ENCODE measurements around the gene FNBP1L.
"Not testable (repeated sequence)": the region's sequence is repeated elsewhere in the genome, so short reads cannot be mapped to it uniquely, and the experiment has no call there.

FNBP1L gene

DNA sequence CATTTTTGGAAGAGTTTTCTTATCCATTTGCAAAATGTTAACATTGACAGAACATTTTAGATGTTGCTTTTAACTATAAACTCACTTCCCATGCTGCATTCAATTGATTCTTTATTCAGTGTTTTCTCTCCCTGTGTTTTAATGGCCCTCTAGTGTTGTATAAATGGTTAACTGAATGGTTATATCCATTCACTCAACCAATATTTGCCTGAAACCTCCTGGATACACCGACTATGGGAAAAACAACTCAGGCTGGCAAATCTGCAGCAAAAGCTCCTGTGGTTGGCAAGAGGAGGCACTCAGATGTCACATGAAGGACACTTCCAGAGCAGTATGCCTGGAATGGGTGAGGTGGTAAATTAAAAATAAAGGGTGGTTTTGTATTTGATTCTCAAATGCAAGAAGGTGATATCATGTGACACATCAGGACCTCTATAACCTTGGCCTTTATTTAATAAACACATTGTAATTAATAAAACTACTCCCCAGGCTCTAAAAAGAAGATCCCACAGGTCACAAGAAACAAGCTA is 126.1 kb downstream of the FNBP1L start:
- no peak for DNase-seq (ENCODE audit: low spot score)

DNA sequence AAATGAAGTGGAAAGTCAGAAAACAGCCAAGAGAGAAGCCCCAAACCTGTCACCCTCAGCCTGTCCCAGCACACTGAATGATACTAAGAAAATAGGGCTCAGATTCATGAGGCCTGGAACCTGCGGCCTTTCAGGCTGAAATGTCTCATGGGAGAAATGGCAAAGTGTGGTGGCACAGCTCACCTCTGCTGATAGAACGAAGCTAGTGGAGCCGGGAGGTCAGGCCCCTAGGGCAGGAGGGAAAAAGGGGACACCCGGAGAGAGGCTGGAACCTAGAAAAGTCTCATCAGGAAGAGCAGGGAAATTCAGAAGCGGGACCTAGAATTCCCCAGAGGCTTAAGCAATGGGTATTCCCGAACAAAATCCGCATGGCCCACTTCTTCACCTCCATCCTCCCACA is 126.6 kb downstream of the FNBP1L start:
- no peak for DNase-seq (ENCODE audit: low spot score)

DNA sequence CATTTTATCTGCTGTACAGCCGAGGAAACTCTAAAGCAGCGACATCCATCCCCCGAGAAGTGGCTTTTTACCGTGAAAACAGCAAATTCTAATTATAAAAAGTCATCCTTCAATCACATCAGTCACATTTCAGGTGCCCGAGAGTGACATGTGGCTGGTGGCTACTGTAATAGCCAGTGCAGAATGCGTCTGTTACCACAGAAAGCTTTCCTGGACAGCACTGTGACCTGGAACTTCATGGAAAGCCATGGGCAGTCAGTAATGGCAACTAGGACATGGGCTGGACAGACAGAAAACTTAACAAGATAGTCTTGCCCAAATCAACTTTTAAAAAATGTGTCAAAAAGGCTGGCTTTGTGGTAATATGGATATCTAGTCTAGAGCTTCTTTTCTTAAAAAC is 127.1 kb downstream of the FNBP1L start:
- no peak for DNase-seq (ENCODE audit: low spot score)

DNA sequence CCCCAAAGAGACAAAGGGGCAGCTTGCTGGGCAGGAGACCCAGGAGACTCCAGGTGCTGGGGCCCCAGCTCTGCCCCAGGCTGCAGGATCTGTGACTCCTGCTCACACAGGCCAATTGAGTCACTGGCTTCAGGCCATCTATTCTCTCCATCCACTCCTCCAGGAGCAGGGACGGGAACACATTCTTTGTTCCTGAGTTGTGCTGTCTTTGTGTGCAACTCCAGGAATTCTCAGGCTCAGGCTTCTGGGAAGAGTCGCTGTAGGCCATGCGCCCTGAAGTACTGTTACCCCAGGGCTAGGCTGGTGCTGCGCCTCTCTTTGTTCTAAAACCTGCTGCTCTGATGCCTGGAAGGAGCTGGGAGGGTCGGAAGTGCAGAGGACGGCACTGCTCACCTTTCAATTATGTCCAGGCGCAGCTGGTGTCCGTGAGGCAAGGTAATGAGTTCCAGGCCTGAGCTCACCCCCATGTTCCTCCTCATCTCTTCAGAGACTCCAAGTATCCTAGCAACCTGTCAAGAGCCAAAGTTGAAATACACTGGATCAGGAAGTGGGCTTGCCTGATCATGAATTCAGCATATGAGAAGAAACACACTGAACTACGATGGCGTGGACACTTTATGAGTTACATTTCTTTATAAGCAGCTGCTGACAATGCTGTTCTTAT is 127.8 kb downstream of the FNBP1L start:
- DNase-seq (ENCODE audit: low spot score): no peak

DNA sequence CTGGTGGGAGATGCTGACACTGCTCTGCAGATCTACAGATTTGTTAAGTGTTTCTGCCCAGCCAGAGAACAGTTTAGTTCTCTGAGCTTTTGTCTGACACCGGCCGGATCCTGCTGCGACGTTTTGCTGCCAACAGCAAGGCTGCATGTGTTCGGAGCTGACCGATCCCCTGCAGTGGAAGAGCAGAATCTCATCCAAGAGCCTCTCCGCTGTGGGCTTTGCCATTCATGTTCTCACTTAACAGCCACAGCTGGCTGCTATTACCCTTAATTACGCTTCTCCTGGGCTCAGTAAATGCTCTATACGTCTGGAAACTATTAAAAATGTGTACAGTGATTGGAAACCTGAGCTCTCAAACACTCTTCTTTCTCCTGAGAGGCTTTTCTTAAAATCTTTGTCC is 128.4 kb downstream of the FNBP1L start:
- DNase-seq (ENCODE audit: low spot score): no peak

DNA sequence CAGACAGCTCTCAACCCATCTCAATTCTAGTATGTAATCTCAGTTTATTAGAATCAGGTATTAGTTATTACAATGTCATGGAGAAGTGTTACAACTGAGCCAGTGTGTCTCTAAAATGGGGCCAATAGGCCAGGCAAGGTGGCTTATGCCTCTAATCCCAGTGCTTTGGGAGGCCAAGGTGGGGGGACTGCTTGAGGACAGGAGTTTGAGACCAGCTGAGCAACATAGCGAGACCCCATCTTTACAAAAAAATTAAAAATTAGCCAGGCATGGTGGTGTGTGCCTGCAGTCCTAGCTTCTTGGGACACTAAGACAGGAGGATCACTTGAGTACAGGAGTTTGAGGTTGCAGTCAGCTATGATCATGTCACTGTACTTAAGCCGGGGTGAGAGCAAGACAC is 128.8 kb downstream of the FNBP1L start:
- no peak for DNase-seq (ENCODE audit: low spot score)

DNA sequence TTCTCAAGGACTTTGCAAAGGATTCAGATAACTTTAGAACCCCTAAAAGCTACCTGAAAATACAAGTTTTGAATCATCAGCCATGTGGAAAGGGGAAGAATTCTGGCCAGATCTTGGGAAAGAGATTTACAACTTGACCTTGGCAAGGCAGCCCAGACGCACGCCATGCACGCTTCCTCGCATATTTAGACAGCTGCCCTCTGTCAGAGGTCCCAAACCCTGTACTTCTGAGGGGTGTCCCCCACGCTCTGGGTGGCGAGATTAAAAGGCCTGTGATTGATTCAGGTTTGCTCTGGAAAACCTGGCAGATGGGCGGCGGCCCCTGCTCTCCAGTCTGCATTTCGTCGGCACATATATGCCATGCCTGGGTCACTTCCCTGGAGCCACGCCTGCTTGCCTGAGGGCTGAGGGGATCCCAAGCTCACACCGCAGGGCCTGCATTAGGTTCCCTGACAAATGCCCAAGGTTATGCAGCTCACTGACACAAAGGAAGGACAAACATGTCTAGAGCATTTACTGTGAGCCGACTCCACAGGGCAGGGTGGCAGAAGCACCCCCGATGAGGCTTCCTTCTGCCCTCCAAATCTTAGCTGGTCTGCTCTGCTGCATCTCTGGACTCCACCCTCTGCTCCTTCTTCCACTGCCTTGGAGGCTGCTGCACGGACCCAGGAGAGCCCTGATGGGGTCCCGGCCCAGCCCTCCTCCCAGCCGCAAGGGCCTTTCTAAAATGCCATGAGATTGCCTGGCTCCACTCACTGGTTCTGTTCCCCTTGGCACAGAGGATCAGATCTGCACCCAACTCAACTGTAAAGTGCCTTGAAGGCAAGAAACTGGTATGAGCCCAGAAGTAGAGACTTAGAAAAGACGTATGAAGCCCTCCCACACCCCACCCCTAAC is 129.9 kb downstream of the FNBP1L start:
- DNase-seq (ENCODE audit: low spot score): no peak

DNA sequence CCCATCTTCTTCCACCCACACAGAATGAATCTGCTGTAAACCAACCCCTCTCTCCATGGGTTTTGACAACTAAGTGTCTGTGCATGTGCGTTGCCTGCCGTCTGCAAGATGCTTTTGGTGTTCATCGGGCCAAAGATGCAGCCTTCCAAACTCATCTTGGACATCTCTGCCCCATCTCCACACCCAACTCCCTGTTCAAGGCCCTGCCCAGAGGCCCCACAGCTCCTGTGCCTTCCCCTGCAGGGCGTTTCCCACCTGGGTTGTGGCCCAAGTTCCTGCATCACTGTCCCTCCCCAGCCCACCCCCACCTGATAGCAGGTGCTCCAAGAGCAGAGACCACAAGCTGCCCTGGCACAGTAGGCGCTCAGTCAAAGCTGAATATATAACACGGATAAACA is 130.5 kb downstream of the FNBP1L start:
- DNase-seq (ENCODE audit: low spot score): no peak

DNA sequence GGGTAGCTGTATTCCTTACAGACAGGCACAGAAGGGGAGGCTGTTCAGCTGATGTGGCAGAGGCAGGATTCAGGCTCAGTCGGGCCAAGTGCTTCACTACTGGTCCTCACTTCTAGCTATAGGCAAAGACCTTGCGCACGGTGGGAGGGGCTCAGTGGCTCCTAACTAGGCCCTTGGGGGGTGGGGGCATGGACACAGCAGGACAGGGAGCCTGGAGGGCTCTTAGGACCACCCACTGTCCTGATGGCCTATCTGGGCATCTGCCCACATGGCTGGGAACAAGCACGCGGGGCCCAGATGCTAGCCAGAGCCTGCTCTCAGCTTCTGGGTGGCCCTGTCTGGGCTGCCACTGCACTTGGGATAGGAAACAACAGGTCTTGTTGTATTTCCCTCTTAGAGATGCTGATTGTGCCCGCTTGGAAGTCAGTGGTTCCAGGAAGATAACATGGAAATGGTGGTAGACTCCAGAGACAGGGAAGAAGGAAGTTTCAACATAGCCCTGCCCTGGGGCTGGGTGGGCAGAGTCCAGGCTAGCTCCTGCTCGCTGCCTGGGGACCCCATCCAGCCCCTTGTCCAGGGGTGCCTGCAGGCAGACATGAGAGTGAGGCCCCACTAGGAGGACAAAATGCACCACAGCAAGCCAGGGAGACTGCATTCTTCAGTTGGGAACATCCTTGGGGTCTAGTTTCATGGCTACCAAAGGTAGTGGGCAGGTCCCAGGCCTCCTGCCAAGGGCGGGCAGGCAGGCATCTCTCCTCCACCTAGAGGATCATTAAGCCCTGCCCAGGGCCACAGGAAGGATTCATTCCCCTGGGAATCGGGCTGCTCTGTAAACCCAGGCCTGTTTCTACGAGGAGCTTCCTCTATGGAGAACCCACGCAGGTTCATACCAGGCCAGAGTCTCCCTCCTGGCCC is 131.2 kb downstream of the FNBP1L start:
- no peak for DNase-seq (ENCODE audit: low spot score)

DNA sequence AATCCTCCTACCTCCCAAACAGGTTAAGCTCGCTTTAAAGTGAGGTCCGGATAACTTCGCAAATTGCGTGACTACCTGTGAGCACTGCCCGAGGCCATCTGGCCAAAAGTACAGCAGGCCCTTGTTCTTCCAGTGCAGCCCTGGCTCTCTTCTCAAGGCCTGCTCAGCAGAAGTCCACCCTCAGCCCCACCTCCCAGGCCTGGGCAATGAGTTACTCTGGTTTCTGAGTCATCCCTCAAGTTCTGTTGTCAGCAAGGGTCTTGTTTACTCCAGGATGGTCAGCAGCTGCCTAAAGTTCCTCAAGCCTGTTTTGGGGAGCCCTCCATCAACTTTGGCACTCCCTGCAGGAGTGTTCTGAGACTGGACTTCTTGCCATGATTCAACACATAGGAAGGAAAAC is 132.0 kb downstream of the FNBP1L start:
- DNase-seq (ENCODE audit: low spot score): no peak

DNA sequence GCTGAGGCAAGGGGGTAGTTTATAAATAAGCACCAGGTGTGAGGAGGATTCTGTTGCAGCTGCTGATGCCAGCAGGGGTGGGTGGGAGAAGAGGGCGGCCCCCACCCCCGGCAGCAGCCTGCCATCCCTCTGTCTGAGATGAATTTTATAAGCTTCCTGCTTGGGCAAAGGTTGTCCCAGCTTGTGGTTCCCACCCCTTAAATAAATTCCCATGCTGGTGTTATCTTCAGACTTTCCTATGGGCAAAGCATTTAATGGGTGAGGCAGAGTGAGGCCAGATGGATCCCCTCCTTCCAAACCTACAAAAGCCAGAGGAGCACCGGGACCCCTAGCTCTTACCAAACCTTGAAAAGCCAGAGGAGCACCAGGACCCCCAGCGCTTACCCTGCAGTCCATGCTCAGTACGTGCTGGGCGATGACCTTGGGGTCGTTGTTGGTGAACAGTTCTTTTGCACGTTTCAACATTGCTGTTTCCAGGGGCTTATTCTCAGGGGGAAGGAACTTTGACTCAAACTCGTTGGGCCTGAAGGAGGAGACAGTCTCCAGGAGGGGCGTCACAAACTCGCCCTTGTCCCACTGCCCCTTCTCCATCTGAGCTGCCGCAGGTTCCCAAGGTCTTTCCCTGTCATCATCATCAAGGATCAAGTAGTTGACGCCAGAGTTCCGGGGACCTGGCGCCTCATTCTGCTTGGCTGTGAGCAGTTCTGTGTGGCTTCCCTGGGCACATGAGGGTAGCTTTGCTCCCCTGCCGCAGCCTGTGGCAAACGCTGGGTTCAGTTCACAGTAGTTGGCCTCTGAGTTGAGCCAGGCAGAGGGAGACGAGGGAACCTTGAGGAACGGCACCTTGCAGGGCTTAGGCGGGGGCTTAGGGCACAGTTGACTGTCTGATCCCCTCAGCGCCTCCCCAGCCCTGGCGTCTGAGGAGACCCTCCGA is 134.3 kb downstream of the FNBP1L start:
- no peak for DNase-seq (ENCODE audit: low spot score)

DNA sequence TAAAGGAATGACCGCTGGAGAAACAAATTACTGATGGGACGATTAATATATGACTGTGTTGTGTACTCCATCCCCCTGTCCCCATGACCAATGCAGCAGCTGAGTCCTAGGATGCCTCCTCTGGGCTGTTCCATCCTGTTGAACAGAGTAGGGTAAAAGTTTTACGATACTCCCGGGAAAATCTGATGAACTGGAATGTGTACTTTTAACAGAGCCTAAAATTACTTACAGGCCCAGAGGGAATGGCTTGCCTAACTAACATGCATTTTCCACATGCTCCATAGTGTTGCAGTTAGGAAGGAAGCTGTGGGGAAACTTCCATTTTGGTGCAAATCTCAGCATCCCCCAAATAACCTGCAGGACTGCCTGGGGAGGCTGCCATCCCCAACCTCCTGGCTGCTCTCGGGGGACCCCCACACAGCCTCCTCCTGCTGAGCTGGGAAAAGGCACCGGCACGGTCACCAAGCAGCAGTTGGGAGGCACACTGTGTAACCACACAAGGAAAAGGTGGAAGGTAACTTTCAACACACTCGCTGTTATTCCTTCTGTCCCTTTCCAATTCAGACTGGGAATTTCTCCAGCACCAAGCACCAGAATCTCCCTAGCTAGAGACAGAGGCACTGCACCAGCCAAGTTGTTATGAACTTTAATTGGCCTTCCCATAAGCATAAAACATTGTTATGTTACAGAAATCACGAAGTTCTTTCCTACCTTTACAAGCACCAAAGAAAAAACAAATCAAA is 136.5 kb downstream of the FNBP1L start:
- no peak for DNase-seq (ENCODE audit: low spot score)

DNA sequence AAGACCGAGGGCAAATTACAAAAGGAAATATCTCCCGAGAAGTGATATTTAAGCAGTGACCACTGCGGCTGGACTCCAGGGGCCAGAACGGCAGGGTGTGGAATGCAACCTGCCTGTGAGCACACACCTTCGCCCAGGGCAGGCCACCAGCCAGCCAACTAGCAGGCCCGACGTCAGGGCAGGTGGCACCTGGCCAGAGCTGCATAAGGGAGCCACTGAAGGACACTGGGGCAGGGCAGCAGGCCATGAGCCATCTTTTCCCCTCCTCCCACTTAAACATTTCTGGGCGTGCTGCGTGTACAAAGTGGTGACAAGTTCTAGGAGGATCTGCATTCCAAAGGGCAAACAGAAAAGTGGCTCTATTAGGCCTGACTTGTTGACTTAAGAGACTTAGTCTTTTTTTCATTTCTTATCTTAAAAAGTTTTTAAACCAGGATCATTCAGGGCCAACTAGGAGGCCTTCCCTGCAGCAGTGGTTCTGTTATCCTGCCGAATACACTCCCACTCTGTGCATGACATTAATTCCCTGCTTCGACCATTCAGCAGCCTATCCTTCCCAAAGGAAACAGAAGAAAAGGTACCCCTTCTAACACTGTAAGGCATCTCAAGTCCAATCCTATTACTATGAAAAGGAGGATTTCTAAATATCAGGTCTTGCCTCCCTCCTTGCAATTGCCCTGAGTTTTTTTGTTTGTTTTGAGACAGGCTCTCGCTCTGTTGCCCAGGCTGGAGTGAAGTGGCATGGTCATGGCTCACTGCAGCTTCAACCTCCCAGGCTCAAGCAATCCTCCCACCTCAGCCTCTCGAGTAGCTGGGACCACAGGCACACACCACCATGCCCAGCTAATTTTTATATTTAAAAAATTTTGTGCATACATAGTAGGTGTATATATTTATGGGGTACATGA is 137.4 kb downstream of the FNBP1L start:
- DNase-seq (ENCODE audit: low spot score): no peak

DNA sequence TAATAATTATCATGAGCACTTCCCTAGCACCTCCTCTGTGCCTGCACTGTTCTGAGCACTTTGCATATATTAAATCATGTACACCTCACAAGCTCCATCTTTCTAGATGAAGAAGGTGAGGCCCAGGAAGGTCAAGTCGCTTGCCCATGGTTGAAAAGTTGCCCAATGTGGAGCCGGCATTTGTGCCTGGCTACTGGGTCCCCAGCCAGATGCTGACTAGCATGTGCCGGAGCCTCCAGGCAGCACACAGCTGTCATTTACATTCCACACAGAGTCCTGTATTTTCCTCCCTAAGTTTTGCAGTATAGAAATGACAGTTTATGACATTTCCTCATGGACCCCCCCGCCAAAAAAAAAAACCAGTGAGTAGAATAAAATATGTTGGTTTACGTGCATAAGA is 139.4 kb downstream of the FNBP1L start:
- DNase-seq (ENCODE audit: low spot score): no peak

DNA sequence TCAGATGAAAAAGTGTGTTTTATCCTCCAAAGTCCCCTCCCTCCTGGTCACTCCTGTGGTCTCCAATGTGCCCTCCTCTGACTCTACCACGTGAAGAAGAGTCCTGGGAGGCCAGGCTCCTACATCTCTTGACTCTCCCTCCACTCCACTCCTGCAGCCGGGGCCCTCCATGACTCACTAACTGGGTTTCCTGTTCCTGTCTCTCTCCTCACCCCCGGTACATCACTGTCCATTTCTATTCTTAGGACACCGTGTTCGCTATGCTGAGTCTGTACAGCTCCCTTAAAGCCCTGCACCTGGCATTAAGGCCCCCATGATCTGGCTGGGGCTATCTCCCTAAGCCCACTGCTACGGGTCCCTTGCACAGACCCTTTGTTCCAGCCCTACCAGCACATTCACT is 140.3 kb downstream of the FNBP1L start:
- DNase-seq (ENCODE audit: low spot score): no peak

DNA sequence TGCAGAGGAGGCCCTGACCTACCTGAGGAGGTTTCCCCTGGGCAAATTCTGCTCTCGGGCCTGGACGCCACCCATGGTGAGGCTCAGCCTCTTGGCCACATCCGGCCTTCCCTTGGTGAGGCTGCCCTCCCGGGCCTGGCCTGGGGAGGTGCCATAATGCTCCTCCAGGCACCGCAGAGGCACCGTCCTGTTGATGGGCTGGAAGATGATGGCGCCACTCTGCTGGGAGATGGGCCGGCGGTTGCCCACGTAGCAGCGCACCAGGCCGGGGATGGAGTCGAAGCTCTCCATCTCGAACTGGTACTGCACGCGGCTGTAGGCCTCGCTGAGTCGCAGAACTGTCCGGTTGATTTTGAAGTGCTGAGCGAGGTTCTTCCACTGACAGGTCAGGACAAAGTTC is 141.0 kb downstream of the FNBP1L start:
- no peak for DNase-seq (ENCODE audit: low spot score)

DNA sequence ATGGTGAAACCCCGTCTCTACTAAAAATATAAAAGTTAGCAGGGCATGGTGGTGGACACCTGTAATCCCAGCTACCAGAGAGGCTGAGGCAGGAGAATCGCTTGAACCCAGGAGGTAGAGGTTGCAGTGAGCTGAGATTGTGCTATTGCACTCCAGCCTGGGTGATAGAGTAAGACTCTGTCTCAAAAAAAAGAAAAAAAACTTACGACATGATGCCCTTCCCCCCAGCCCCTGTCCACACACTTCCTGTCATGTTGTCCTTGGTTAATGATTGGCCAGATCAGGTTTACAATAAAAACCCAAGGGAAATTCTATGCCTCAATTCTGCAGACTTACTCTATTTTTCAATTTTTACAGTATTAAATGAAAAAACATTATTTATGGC is 143.4 kb downstream of the FNBP1L start:
- DNase-seq (ENCODE audit: low spot score): not testable (repeated sequence)

DNA sequence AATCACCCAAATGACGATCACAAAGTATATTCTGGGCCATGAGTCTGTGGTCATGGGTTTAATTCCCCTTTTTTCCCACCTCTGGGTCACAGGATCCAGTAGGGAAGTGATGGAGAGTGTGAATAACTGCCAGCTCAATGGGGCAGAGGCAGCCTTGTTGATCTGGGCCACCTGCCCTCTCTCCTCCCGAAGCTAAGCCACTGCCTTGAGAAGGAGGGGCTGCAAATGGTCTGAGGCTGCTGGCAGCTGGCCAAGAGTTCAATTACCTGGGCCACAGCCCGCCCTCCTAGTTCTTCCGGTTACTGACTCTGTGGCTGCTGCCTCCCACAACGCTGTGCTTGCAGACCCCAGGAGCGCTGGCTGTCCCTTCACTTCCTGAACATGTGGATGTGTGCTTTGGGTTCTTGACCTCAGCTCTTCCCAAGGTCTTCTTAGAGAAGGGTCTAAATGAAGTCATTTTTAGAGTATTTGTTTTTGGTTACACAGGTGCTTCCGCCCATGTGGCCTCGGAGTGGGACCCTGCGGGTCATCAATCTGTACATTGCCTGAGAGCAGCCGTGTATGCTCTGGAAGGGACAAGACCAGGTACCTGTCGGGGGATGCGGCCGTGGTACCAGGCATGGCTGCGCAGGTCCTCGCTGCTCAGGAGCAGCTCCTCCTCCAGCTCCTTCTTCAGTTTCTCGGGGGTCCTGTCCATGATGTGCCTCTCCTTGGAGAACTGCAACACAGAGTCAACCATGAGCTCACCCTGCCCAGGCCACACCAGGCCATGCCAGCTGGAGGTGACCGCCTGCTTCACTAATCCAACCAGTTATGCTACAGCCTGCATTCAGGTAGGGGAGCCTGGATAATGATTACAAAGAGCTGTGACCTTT is 144.0 kb downstream of the FNBP1L start:
- no peak for DNase-seq (ENCODE audit: low spot score)

All from putamen (tissue), 1 donor.